ENCODE results near the gene STPG3. TPM values are rescaled to one million over a fixed set of nuclear protein-coding genes. Genes with fewer than 3 reads are reported as not detected.
"Not testable (repeated sequence)": the region's sequence is repeated elsewhere in the genome, so short reads cannot be mapped to it uniquely, and the experiment has no call there.

The STPG3 gene
- total RNA-seq, 2 experiments from 2014 or later = not detected

GRCh38 chr9:137240841-137241489 lies 10.1 kb upstream of the STPG3 start, which contains the start of gene TUBB4B:
TUBB4B (plus strand) TSS chr9:137241287; CDS start chr9:137241361, 74 bp downstream.
- H3K27me3 Mint-ChIP-seq = no peaks in the 10 kb centered on the region
- H3K27ac Mint-ChIP-seq = peak within 1 kb of the TSS; percentile 91
- peaks cover 34% of the 10 kb centered on the region for H3K4me1 Mint-ChIP-seq (ENCODE audit: low read depth)
- no peak for TF ChIP-seq CTCF (IDR thresholded peaks at IDR 0.05)
- CTCF ChIA-PET = interaction anchor here (0.9 to 3.1 kb wide), 9 partner anchors 13 to 171 kb away, joined by 3 to 11 read pairs (median 4); partner anchors contain the start of genes NELFB, RNF224, SAPCD2 and SSNA1
- ATAC-seq = peak; percentile 82
- H3K4me3 Mint-ChIP-seq = peak within 1 kb of the TSS; percentile 88
- H3K36me3 Mint-ChIP-seq (ENCODE audit: low read depth) = peaks cover 27% of the 10 kb centered on the region
- no peaks in the 10 kb centered on the region for H3K9me3 Mint-ChIP-seq
- POLR2A ChIA-PET = interaction anchor here (0.6 to 7.6 kb wide), 26 partner anchors 9 to 252 kb away, joined by 3 to 113 read pairs (median 4); partner anchors contain the start of genes CYSRT1, NDOR1, NELFB and RNF208
- intact Hi-C loops (cut with micrococcal nuclease) = no loop called here
- peak; percentile 99 for DNase-seq

- ATAC-seq (peak; percentile 15), DNase-seq (peak; percentile 74)
- Mint-ChIP-seq H3K36me3 (ENCODE audit: low read depth) (peaks cover 27% of the 10 kb centered on the region), H3K9me3 (no peaks in the 10 kb centered on the region), H3K27me3 (no peaks in the 10 kb centered on the region), H3K4me3 (peak overlapping the region; percentile 88), H3K4me1 (ENCODE audit: low read depth) (peaks cover 34% of the 10 kb centered on the region), H3K27ac (no peak overlapping the region)
- intact Hi-C loops (cut with micrococcal nuclease) = no loop called here
- ChIA-PET CTCF (interaction anchor here (1.2 to 3.1 kb wide), 6 partner anchors 13 to 172 kb away, joined by 3 to 11 read pairs (median 6); partner anchors contain the start of genes NELFB, RNF224, SAPCD2 and SSNA1), POLR2A (interaction anchor here (0.8 to 7.6 kb wide), 15 partner anchors 8 to 222 kb away, joined by 3 to 113 read pairs (median 4); partner anchors contain the start of genes CYSRT1, NDOR1, NELFB and RNF208)
- TF ChIP-seq CTCF (IDR thresholded peaks at IDR 0.05) = no peak
Measured at GRCh38 chr9:137241490-137242268, 9.4 kb upstream of the STPG3 start.

- Mint-ChIP-seq H3K36me3 (ENCODE audit: low read depth) (peaks cover 27% of the 10 kb centered on the region), H3K27me3 (no peaks in the 10 kb centered on the region), H3K9me3 (no peaks in the 10 kb centered on the region), H3K4me3 (peak overlapping the region; percentile 80), H3K4me1 (ENCODE audit: low read depth) (peaks cover 28% of the 10 kb centered on the region), H3K27ac (peak overlapping the region; percentile 66)
- TF ChIP-seq CTCF (IDR thresholded peaks at IDR 0.05) = no peak
- ATAC-seq (no peak), DNase-seq (no peak)
- intact Hi-C loops (cut with micrococcal nuclease) = no loop called here
- POLR2A ChIA-PET = interaction anchor here (0.5 to 7.6 kb wide), 12 partner anchors 12 to 385 kb away, joined by 3 to 113 read pairs (median 3); partner anchors contain the start of genes CYSRT1, NDOR1, NELFB and RNF208
- CTCF ChIA-PET = interaction anchor here (3.1 kb wide), 1 partner anchor 12 kb away, joined by 11 read pairs; the partner anchor contains the start of gene NELFB
Measured at GRCh38 chr9:137242269-137243203, 8.6 kb upstream of the STPG3 start.

- ATAC-seq; DNase-seq; H3K27me3 Mint-ChIP-seq; intact Hi-C loops (cut with micrococcal nuclease); H3K9me3 Mint-ChIP-seq; H3K27ac Mint-ChIP-seq; CTCF ChIA-PET: not testable (repeated sequence)
- Mint-ChIP-seq H3K36me3 (ENCODE audit: low read depth) (peaks cover 27% of the 10 kb centered on the region), H3K4me3 (peak overlapping the region; percentile 27), H3K4me1 (ENCODE audit: low read depth) (peaks cover 27% of the 10 kb centered on the region)
- POLR2A ChIA-PET = interaction anchor here (1.2 to 7.6 kb wide), 3 partner anchors 11 to 34 kb away, joined by 3 to 113 read pairs (median 7); partner anchors contain the start of genes NELFB, STPG3 and TOR4A
Measured at GRCh38 chr9:137243266-137243625, 7.8 kb upstream of the STPG3 start.

Data from activated CD8-positive, alpha-beta T cell treated with anti-CD3 and anti-CD28 coated beads for 36 hours (primary cell).